Stimulated activated CD8-positive, alpha-beta memory T cell treated with anti-CD3 and anti-CD28 coated beads, Interleukin-2, amount 100 ng/mL, for 1 hour (primary cell): ENCODE results near the gene NHLRC4.

Experiments used
- DNase-seq, 2 donors: peaks; one replicate each; pipeline ENCODE4 v3.0.0-alpha.2; 2020; ENCODE audit warnings: low read depth in 2 of 2

NHLRC4 gene, protein sequence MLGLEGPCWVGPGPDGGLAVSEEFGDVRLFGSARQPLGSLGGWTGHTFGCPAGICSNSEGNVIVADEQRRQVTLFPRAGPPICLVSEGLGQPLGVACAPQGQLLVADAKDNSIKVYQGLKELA

DNA sequence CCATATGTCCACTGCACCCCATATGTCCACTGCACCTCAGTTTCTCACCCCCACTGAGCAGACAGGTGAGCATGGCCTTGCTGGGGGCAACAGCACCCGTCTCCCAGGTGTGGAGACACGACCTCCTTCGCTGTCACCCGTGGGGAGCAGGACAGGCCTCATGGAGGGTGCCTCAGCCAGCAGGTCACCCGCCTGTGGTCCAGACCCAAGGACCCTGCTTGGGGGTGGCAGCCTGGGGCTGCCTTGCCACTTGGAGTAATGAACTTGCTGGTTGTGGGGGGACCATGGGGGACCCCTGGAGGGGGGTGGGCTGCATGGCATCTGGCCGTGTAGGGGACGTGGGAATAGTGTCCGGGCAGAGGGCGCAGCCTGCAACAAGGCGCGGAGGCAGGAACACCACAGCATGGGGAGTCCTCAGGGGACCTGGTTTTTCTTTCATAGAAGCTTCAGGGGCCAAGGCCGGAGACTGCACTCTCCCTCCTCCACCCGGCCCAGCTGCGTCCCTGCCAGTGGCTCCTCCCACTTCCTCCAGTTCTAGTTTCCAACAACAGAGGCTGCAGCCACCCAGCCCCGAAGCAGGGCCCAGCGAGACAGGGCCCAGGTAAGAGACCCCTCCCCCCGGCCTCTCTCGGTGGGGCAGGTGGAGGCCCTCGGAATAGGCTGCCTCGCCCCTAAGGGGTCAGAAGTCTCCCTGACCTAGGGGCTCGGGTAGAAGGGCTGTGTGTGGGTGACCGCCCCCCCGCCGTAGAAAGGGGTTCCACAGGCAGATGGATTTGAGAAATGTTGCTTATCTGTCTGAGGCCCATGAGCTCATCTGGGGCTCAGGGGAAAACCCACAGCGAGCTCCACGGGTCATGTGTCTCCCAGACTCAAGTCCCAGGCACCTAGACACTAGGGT is at the start of gene NHLRC4:
TSS of gene NHLRC4 (plus strand) at position 531 of the 898 bp plus-strand sequence. CDS start 1,043 bp downstream, outside the sequence.
- peak in 1 of 2 donors; percentile 21 for DNase-seq

DNA sequence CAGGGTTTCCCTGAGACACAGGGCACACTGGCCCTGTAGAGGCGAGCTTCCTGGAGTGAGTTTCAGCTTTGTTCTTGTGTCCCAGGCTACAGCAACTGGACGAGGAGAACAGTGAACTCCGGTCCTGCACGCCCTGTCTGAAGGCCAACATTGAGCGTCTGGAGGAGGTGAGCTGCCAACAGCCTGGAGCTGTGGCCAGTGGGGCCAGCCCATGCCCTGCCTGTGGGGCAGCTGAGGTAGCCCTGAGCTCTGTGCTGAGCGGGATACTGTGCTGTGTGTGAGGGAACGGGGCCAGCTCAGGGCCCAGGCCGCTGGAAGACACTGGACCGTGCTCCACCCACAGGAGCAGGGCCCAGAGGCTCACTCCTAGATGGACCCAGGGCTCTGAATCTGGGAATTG is 47.9 kb upstream of the NHLRC4 start:
- DNase-seq = no peak

DNA sequence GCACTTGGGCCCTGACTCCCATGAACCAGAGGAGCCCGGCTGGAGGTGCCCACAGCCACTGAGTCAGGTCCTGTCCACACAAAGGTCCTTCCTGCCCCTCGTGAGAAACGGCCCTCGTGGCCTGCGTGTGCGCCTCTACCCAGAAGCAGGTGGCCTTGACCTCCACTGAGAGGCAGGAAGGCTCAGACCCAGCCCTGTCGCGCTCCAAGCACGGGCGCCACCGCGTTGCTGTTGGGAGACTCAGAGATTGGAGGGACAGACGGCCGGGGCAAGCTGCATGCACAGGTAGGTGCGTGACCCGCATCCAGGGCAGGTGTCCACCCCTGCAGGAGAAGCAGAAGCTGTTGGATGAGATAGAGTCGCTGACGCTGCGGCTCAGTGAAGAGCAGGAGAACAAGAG is 47.4 kb upstream of the NHLRC4 start:
- no peak for DNase-seq

DNA sequence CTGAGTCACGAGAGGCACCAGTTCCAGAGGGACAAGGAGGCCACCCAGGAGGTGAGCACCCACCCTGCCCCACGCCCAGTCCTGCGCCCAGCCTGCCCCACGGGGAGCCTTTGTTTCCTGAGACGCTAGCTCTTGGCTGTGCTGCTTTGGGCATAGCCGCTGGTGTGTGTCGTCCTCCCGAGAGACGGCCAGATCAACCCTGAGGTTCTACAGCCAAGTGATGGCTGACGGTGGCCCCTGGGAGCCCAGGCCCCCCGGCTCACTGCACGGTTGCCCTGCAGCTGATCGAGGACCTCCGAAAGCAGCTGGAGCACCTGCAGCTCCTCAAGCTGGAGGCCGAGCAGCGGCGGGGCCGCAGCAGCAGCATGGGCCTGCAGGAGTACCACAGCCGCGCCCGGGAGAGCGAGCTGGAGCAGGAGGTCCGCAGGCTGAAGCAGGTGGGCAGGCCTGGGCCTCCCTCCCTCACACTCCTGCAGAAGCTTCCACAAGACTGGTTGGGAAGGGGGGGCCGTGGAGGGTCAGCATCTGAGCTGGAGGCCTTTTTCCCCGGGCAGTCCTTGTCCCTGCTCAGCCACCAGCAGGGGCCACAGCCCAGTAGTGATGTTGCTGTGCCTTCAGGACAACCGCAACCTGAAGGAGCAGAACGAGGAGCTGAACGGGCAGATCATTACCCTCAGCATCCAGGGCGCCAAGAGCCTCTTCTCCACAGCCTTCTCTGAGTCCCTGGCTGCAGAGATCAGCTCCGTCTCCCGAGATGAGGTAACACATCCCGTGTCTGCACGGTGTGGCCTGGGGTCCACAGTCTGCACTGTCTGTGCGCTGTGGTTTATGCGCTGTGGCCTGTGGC is 46.7 kb upstream of the NHLRC4 start:
- no peak for DNase-seq

DNA sequence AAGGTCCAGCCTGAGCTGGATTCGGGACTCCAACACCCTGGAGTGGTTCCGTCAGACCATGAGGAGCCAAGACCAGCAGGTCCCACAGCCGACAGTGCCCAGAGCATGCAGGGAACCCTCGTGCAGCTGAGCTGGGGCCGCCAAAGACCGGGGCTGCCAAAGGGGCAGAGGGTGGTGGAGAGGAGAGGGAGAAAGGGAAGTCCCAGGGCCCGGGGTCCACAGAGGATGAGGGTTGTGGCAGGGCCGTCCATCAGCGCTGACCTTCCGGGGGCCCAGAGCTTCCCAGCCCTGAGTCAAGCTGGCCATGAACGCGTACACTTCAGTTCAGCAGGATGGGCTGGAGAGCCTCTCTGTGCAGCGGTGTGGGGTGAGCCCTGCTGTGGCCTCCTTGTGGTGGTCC is 46.0 kb upstream of the NHLRC4 start:
- DNase-seq = no peak

DNA sequence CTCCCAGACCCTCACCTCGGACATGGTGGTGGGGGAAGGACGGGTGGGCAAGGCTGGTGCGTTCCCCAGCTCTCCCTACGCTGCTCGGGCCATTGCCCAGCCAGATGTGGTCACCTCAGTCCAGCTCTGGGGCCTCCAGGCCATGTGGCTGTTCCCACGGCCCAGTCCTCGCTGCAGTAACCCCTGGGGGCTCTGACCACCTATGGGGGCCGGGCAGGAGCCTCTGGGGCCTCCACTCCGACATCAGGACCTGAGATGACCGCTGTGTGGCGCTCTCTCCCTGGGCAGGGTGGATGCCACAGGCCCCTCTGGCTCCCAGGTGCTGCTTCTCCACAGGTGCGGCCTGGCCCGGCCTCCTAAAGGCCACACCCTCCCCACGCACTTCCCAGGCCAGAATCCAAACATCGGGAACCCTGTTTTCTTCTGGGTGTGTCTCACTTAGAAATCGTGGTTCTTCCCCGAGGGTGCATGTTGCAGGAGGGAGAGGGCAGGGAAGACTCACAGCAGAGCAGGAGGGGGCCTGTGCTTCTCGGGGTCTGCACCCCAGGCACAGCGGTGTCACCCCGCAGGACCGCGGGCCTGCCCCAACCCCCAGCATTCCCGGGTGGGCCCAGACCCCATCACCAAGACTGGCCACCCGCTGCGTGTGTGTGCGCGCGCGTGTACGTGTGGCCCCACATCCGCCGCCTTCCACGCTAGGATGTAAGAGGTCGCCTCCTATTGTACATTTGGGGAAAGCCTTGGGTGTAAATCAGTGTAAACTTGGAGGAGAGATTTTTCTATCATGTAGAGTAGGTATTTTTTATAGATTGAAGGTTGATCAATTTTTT is 45.2 kb upstream of the NHLRC4 start:
- DNase-seq = no peak

DNA sequence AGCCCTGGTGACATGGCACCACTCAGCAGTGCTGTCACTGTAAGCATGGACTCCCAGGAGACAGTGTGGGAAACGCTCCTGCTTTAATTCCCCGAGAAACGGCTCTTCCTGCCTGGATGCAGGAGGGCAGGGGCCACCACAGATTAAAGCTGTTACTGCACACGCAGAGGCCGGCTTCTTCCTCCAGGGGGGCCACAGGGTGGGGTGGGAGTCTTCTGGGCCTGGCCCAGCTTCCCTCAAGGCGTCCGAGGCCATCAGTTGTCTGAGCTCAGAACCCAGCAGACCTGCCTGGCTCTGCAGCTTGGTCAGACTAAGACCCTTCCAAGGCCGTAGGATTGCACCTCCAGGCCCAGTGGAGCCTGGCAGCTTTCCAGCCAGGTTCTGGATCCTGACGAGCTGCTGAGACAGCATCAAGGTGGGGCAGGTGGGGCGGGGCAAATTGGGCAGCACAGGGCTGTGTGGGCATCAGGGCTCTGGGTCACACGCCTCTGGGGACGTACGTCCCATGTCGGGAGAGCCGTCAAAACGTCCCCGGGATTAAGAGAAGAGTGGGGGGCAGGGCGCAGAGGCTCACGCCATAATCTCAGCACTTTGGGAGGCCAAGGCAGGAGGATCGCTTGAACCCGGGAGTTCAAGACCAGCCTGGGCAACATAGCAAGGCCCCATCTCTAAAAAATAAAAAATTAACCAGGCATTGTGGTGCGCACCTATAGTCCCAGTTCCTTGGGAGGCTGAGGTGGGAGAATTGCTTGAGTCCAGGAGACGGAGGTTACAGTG is 44.3 kb upstream of the NHLRC4 start:
- no peak for DNase-seq

DNA sequence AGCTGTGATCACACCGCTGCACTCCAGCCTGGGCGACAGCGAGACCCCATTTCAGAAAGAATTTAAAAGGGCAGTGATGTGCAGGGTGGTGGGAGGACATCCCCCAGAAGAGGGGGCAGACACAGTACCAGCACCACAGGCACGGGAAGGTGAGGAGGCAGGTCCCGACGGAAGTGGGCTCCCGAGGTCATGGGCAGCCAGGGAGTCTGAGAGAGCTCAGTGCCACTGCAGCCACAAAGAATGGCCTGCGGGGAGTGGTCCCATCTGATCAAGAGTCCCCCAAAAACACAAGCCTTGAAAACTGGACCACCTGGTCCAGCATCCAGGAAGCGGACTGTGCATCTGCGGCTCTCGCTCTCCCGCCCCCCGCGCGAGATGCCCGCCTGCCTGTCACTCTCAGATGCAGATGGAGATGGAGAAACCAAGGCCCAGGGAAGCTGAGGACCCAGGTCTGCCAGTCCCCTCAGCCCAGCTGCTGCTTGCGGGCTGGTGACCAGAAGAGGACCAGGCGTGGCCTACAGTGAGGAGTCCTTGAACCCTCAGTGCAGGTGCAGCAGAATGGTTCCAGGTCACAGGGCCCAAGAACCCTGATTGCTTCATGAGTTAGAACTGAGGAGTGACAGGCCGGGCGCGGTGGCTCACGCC is 43.6 kb upstream of the NHLRC4 start:
- DNase-seq = no peak

DNA sequence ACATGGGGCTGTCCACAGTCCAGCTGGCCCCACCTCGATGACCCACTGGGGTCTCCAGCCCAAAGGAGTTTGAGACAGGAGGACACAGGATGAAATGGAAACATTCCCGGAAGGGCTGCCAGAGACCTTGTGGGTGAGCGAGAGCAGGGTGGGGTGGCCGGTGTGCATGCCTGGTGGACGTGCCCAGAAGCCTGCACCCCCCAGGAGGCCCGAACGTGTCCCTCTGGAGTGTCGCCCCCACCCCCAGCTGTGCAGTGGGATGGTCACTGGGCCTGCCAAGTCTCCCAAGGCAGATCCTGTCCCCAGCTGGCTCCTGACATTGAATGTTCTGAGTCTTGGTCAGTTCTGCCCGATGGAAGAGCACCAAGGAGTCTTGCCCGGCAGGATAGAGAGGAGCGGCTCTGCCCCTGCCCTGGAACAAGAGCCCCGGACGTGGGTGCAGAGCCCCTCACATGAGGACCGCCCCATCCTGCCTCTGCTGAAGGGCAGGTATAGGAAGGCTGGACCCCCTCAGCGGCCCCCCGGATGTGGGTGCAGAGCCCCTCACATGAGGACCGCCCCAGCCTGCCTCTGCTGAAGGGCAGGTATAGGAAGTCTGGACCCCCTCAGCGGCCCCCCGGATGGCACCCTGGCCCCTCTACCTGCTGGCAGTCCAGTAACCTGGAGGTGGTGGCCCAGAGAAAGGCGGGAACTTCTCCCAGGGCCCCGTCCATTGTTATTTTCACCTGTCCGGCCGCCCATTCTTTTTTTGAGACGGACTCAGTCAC is 42.3 kb upstream of the NHLRC4 start:
- DNase-seq = no peak

DNA sequence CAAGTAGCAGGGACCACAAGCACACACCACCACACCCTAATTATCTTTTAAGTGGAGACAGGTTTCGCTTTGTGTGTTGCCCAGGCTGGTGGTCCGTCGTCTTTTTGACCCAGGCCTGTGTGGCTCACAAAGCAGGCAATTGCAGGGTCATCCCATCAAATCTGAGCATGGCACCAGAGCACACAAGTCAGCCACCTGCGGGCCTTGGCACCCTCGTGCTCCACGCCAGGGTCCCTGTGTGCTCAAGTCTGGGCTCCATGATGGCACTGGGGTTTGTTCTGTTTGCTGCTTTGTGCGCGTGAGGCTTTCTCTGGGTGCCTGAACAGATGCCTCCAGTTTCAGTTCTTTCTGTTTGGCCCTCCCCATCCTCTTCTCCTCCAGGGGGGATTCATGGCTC is 41.7 kb upstream of the NHLRC4 start:
- DNase-seq = no peak

DNA sequence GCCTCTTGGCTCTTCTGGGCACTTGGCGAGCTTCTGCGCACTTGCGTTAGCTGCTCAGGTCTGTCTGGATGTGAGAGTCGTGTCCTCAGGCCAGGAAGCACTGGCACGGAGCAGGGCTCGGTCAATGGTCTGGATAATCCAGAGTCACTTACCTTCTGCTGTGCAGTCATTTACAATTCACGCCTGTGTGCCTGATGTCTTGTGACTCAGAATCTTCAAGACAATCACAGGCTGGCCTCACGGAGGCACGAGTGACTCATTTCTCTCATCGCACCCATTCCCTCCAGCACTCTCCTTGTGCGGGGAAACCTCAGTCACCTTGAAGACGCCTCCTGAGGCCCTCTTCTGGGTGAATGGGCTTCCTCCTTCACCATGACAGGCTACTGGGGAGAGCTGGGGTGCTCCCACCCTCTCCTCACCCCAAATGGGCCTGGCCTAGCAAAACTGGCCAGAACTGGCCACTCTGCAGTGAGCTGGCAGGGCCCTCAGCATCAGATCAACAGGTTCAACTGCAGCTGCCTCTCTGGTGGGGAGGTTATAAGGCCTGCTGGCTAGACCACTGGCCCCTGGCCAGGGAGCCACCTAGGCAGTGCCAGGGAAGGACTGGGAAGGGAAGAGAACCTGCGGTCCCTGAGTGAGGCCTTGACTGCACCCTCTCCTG is 41.2 kb upstream of the NHLRC4 start:
- DNase-seq = no peak

DNA sequence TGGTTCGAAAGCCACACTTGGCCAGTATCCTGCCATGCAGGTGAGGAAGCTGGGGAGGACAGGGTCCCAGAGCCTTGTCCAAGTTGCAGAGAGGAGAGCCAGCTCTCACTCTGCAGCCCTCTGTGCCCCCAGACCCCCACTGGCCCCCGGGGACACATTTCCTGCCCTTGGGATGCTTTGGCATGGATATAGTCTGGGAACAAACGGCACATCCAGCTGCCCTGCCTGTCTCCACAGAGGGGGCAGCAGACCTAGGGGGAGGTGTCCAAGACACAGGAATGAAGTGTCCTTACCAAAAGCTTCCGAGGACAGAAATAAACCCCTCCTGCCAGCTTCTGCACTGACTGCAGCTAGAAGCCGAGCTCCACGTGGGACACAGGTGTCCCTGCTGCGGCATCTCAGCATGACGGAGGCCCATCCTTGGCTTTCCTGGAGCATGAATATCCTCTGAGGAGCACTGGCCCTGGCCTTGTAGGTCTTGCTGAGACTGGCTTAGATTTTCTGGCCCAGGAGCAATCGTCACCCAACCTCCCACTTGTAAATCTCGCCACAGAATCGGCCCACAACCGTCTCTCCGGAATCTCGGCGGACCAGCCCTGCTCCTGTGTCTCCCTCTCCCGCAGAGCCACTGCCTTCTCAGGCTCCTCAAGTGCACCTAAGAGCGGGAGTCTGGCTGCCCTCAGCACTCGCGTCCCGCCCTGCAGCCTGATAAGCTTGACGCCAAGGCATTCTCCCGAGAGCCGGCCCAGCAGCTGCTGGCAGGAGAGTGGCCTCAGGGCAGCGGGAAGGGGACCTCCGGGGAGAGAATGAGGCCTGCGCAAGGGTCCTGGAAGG is 40.4 kb upstream of the NHLRC4 start:
- DNase-seq = no peak

DNA sequence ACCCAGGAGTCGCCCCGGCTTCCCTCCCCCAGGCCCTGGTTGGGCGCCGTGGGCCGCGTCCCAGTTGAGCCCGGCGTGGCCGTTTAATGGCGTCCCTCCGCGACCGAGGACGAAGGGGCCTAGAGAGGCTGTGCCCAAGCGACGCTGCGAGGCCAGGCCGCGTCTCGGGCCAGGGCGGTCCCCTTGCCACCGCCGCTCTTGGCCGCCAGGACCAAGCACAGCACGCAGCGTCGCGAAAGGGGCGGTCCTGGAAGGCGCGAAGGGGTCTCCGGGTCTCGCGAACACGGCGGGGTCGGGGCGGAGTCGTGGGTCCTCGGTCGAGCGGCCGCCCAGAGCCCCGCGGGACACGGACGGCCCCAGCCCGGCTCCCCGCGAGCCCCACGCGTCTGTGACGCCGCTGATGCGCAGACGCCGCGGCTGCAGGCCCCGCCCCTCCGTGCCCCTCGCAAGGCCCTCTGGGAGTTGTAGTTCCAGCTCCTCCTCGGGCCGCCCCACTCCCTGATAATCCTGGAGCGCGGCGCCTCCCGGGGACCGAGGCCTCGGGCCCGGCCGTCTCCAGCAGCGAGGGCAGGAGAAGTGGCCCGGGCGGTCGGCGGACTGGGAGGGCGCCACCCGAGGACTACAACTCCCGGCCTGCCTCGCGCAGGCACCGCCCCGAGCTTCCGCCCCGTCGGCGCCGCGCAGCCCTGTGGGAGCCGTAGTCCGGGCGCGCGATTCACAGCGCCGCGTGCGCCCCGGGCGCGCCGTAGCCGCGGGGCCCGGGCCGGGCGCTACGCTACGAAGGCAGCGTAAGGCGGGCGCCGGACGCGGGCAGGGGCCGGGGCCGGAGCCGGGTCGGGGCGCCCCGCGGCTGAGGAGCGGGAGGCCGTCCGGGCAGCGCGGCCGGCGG is 39.5 kb upstream of the NHLRC4 start, which contains the start of gene CAPN15:
TSS of gene CAPN15 (plus strand) at position 698 of the 889 bp plus-strand sequence. CDS start 19,127 bp downstream, outside the sequence.
- peak; percentile 70 to 77 for DNase-seq

DNA sequence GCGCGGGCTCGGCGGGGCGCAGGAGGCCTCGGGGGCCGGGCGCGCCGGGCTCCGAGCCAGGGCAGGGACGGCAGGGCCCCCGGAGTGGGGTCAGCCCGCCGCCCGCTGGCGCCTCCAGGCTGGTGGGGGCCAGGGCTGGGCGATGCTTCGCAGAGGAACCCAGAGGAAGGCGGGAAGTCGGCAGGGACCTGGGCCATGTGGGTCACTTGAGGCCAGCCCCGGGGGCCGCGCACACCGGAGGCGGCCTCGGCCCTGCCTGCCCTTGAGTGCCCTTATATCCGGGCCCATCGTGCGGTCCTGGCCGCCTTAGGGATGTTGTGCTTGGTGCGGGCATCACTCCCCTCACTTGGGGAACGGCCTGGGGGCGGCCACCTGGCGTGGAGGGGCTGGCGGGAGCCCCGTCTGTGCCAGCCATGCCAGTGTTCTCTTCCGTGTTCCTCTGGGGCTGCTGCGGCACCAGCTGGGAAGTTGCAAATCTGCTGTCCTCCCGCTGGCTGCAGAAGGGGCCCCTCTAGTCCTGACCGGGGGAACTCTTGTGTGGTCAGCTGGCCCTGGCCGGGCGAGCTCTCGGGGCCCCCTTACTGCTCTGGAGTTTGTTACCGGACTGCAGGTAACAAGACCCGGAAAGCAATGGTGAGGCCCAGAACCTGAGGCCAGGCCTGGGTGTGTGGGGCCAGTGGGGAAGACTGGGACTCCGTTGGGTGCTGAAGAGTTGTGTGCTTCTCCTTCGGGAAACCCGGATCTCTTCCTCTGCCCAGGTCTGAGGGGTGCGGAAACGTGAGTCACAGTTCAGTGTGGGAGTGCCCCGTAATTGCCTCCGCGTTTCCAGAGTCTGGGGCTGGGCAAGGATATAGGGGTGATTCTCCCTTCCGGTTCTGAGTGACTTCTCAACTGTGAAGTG is 38.4 kb upstream of the NHLRC4 start:
- no peak for DNase-seq

DNA sequence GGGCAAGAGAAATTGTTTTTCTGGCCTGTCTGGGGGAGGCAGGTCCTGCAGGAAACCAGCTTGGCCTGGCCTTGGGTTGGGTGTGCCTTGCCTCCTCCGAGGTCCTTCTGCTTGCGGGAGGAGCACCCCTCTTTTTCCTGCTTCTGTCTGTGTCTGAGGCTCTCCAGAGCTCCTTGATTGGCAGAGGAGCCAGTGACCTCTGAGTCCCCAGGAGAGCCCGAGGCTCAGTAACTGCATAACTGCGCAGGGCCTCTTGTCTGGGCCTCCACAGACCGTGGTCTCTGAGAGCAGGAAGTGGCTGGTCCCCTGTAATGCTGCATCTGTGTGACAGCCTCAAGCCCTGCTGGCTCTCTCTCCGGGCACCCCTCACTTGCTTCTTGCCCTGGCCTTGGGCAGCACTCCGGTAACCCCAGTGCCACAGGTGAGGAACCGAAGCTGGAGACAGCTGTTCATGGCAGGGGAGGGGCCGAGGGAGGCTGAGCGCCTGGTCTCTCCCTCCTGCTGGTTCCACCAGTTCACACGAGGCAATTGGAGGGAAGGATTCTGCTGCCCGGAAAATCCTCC is 37.7 kb upstream of the NHLRC4 start:
- DNase-seq = no peak
